C4-2B (cell line): ENCODE data around the gene C1orf159.

Experiments used
- ZFX ChIP-seq: fragments of 450-650 bp; IDR thresholded peaks from 2 replicates; pipeline ENCODE4 v1.6.1; 2017
- TF ChIP-seq, protein P1 (sequence below): fragments of 450-650 bp; conservative IDR thresholded peaks from 2 replicates; pipeline ENCODE4 v1.5.1; 2017; ENCODE audit warnings: mild to moderate bottlenecking

DNA sequence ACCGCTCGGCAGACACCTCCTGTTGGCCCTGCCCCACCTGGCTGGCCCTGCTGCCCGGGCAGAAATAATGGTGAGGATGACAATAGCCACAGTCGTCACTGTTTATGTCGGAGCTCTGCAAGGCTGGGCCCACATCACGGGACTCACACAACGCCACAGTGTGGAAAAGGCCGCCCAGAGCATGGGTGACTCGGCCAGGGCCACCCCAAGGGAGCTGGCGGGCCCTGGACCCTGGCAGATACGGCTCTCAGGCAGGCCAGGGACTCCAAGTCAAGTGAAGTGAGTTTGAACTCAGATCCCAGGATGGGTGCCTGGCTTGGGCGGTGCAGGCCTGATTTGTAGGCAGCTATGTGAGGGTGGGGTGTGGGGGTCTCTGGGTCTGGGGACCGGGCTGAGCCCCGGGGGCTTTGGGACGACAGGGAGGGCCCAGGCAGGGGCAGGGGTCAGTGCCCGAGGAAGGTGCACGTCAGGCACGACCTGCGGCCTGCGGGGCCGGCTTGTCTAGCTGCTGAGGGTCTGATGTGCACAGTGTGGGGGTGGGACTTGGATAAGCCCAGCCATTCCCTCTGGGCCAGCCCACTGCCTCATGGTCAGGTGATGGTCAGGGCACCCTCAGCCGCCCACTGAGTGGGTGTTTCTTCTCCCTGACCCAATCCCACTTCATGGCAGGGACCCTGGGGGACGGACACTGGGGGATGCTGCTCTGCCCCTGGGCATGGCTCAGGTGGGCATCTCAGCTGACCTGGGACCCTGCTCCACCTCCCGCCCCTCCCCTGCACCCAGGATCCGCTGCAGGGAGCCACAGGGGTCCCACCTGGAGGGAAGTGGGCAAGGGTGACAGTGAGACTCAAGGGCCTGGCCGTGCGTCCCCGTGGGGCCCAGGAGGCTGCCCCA, 42.8 kb downstream of the C1orf159 start:
- TF ChIP-seq, protein P1, sequence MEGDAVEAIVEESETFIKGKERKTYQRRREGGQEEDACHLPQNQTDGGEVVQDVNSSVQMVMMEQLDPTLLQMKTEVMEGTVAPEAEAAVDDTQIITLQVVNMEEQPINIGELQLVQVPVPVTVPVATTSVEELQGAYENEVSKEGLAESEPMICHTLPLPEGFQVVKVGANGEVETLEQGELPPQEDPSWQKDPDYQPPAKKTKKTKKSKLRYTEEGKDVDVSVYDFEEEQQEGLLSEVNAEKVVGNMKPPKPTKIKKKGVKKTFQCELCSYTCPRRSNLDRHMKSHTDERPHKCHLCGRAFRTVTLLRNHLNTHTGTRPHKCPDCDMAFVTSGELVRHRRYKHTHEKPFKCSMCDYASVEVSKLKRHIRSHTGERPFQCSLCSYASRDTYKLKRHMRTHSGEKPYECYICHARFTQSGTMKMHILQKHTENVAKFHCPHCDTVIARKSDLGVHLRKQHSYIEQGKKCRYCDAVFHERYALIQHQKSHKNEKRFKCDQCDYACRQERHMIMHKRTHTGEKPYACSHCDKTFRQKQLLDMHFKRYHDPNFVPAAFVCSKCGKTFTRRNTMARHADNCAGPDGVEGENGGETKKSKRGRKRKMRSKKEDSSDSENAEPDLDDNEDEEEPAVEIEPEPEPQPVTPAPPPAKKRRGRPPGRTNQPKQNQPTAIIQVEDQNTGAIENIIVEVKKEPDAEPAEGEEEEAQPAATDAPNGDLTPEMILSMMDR: no peak
- TF ChIP-seq ZFX: no peak
